CD4-positive, alpha-beta T cell (primary cell): Measurements from ENCODE around the gene HLA-A. TPM values are rescaled to one million over a fixed set of nuclear protein-coding genes. Genes with fewer than 3 reads are reported as not detected.

ENCODE experiments used
- ATAC-seq: fragments of 200-7000 bp; cut with Tn5 transposase; one replicate; pipeline ENCODE4 v1.10.0; 2022; ENCODE audit warnings: mild to moderate bottlenecking; ENCODE audit not compliant: poor library complexity
- CTCF ChIA-PET: fragments of 350-600 bp; sonication (Branson Sonifier 250); formaldehyde crosslinking; loops from one replicate; lab custom pipeline; 2021; ENCODE audit warnings: antibody characterized with exemption, inconsistent platforms; lab: Charles Lee
- POLR2A ChIA-PET: fragments of 350-600 bp; sonication (Branson Sonifier 250); formaldehyde crosslinking; loops from one replicate; lab custom pipeline; 2021; ENCODE audit warnings: antibody characterized with exemption, inconsistent platforms; lab: Charles Lee
- DNase-seq, 14 experiments: peaks; one replicate each; pipeline ENCODE4 v3.0.0-alpha.2; 2013 to 2020; ENCODE audit warnings: mixed read lengths in 2 of 14
- H3K27ac ChIP-seq, 2 donors: one replicate each; pipeline versions ENCODE4 v1.5.1 to v1.7.0; 2013; ENCODE audit warnings: low read length in 2 of 2, low read depth in 1 of 2, mild to moderate bottlenecking in 1 of 2
- H3K27me3 ChIP-seq, 2 experiments: 1 replicate in 1 of 2; 2 replicates in 1 of 2; pipeline versions ENCODE4 v1.6.1 to v1.7.0; 2013; ENCODE audit warnings: low read length in 2 of 2, control low read depth in 1 of 2, mild to moderate bottlenecking in 1 of 2, moderate library complexity in 1 of 2; ENCODE audit not compliant: insufficient read depth in 2 of 2, control insufficient read depth in 1 of 2
- H3K36me3 ChIP-seq: one replicate; pipeline ENCODE4 v1.6.1; 2013; ENCODE audit warnings: low read length, control low read depth; ENCODE audit not compliant: insufficient read depth
- H3K4me1 ChIP-seq: one replicate; pipeline ENCODE4 v1.6.1; 2013; ENCODE audit warnings: low read length, control low read depth; ENCODE audit not compliant: insufficient read depth
- H3K4me3 ChIP-seq: one replicate; pipeline ENCODE4 v1.5.1; 2013; ENCODE audit warnings: mild to moderate bottlenecking, low read length, moderate library complexity
- H3K9me3 ChIP-seq, 2 experiments: 1 replicate in 1 of 2; 2 replicates in 1 of 2; pipeline versions ENCODE4 v1.6.1 to v1.7.0; 2013; ENCODE audit warnings: low read length in 2 of 2, mild to moderate bottlenecking in 2 of 2, control low read depth in 1 of 2, moderate library complexity in 1 of 2; ENCODE audit not compliant: control insufficient read depth in 1 of 2, insufficient read depth in 1 of 2
- H3K27ac Mint-ChIP-seq: one replicate; pipeline ENCODE4 v1.8.0; 2020; ENCODE audit warnings: mixed read lengths
- H3K27me3 Mint-ChIP-seq: one replicate; pipeline ENCODE4 v1.8.0; 2021; ENCODE audit warnings: mixed read lengths
- H3K36me3 Mint-ChIP-seq: one replicate; pipeline ENCODE4 v1.8.0; 2021; ENCODE audit warnings: low read depth, mixed read lengths
- H3K4me1 Mint-ChIP-seq: one replicate; pipeline ENCODE4 v1.8.0; 2021; ENCODE audit warnings: low read depth, mixed read lengths
- H3K4me3 Mint-ChIP-seq: one replicate; pipeline ENCODE4 v1.8.0; 2020; ENCODE audit warnings: mild to moderate bottlenecking, mixed read lengths
- H3K9me3 Mint-ChIP-seq: one replicate; pipeline ENCODE4 v1.8.0; 2020; ENCODE audit warnings: mixed read lengths
- CTCF ChIP-seq: fragments of 200-600 bp; IDR thresholded peaks from one replicate; pipeline ENCODE4 v1.8.0; 2022; ENCODE audit warnings: antibody characterized with exemption, mild to moderate bottlenecking
- intact Hi-C, 2 experiments: fragments of 100-400 bp; cut with DNase I in 1 of 2; cut with micrococcal nuclease in 1 of 2; formaldehyde crosslinking; loops; one replicate each; pipeline versions ENCODE4 v1.15.1 to v1.9.0; 2023 to 2025; cut with DNase I, micrococcal nuclease
- total RNA-seq, 174 experiments: library from RNA in 2 of 174; stranded (reverse) in 2 of 174; gene quantifications; one replicate each; pipeline ENCODE4 v1.2.3 and lab custom pipeline; 2021 to 2026

HLA-A gene
- total RNA-seq, 2 experiments from 2014 or later = 1,767 to 1,801 TPM

- no peaks in the 10 kb centered on the region for H3K4me1 Mint-ChIP-seq
- no peak for DNase-seq
- no peak overlapping the region for H3K27ac Mint-ChIP-seq
- peaks cover 10% of the 10 kb centered on the region for H3K27me3 Mint-ChIP-seq
- Histone ChIP-seq H3K4me3 (no peak overlapping the region), H3K9me3 (no peaks in the 10 kb centered on the region), H3K27ac (no peak overlapping the region), H3K36me3 (no peaks in the 10 kb centered on the region), H3K4me1 (peaks cover 4% of the 10 kb centered on the region), H3K27me3 (peaks cover 0 to 3% of the 10 kb centered on the region in 2 experiments)
- CTCF ChIA-PET = no interaction called here
- H3K9me3 Mint-ChIP-seq = no peaks in the 10 kb centered on the region
- TF ChIP-seq CTCF = no peak
- ATAC-seq = no peak
- H3K36me3 Mint-ChIP-seq = no peaks in the 10 kb centered on the region
- POLR2A ChIA-PET = no interaction called here
- intact Hi-C loops = loop anchor here in 1 of 2 experiments (10.0 kb wide), 1 partner anchor 62 kb away; no protein-coding TSS in a partner anchor
- no peak overlapping the region for H3K4me3 Mint-ChIP-seq
These were observed 25.6 kb upstream of the HLA-A start for GRCh38 chr6:29916741-29917140.

- no peaks in the 10 kb centered on the region for H3K27me3 Mint-ChIP-seq
- no peaks in the 10 kb centered on the region for H3K9me3 ChIP-seq
- H3K4me1 Mint-ChIP-seq = no peaks in the 10 kb centered on the region
- intact Hi-C loops = loop anchor here in 1 of 2 experiments (2.0 to 10.0 kb wide), 2 partner anchors 63 to 95 kb away; no protein-coding TSS in a partner anchor
- H3K27ac Mint-ChIP-seq = no peak overlapping the region
- ChIA-PET POLR2A (no interaction called here), CTCF (no interaction called here)
- H3K4me3 Mint-ChIP-seq = no peak overlapping the region
- no peaks in the 10 kb centered on the region for H3K36me3 ChIP-seq
- H3K4me1 ChIP-seq = peaks cover 4% of the 10 kb centered on the region
- peak in 2 of 14 experiments; percentile 19 to 34 for DNase-seq
- no peak for ATAC-seq
- no peaks in the 10 kb centered on the region for H3K36me3 Mint-ChIP-seq
- H3K4me3 ChIP-seq = no peak overlapping the region
- TF ChIP-seq CTCF = no peak
- H3K27me3 ChIP-seq = peaks cover 0 to 3% of the 10 kb centered on the region in 2 experiments
- H3K27ac ChIP-seq = no peak overlapping the region
- H3K9me3 Mint-ChIP-seq = no peaks in the 10 kb centered on the region
These were observed 24.5 kb upstream of the HLA-A start for GRCh38 chr6:29917857-29918256.

- intact Hi-C loops = loop anchor here in 1 of 2 experiments (2.0 to 10.0 kb wide), 3 partner anchors 65 to 295 kb away; partner anchors contain the start of gene TRIM26
- DNase-seq (no peak), ATAC-seq (no peak)
- Mint-ChIP-seq H3K4me3 (no peak overlapping the region), H3K9me3 (no peaks in the 10 kb centered on the region), H3K4me1 (peaks cover 3% of the 10 kb centered on the region), H3K36me3 (no peaks in the 10 kb centered on the region), H3K27ac (no peak overlapping the region), H3K27me3 (no peaks in the 10 kb centered on the region)
- Histone ChIP-seq H3K36me3 (no peaks in the 10 kb centered on the region), H3K4me1 (peaks cover 2% of the 10 kb centered on the region), H3K9me3 (no peaks in the 10 kb centered on the region), H3K27me3 (peaks cover 0 to 3% of the 10 kb centered on the region in 2 experiments), H3K27ac (no peak overlapping the region), H3K4me3 (no peak overlapping the region)
- TF ChIP-seq CTCF = no peak
- ChIA-PET POLR2A (no interaction called here), CTCF (interaction anchor here (1.0 kb wide), 1 partner anchor 65 kb away, joined by 3 read pairs; no protein-coding TSS in a partner anchor)
These were observed 22.6 kb upstream of the HLA-A start for GRCh38 chr6:29919506-29920445.
